Measurements from ENCODE around the gene SEPTIN10.

Gene SEPTIN10

GRCh38 chr2:109609352-109610024, 4.3 kb downstream of the SEPTIN10 start:
- Histone ChIP-seq H2BK5ac (ENCODE audit: low read length) (no peak overlapping the region), H3K23ac (ENCODE audit: low read depth, low read length, poor library complexity) (no peak overlapping the region), H2BK120ac (ENCODE audit: low read depth, low read length) (no peak overlapping the region), H3K14ac (ENCODE audit: low read length) (no peak overlapping the region), H3K4me1 (ENCODE audit: control insufficient read depth in 2 of 2, insufficient read depth in 1 of 2, low read depth in 1 of 2, low read length in 2 of 2) (peaks cover 5 to 6% of the 10 kb centered on the region in 2 donors), H3K36me3 (replicated peaks in 1 of 2; ENCODE audit: control insufficient read depth in 2 of 2, insufficient read depth in 2 of 2, low read length in 2 of 2) (peaks cover 0 to 25% of the 10 kb centered on the region in 2 donors), H3K79me1 (ENCODE audit: low read depth, low read length) (peaks cover 2% of the 10 kb centered on the region), H3K4me3 (ENCODE audit: low read length in 2 of 2) (no peak overlapping the region), H2AFZ (ENCODE audit: low read length) (no peak overlapping the region), H4K8ac (ENCODE audit: low read depth, low read length) (no peak overlapping the region), H3K18ac (ENCODE audit: low read length) (no peak overlapping the region), H2BK12ac (ENCODE audit: low read length) (no peak overlapping the region), H3K4me2 (ENCODE audit: insufficient read depth, low read length, poor library complexity, severe bottlenecking) (no peak overlapping the region), H2BK15ac (ENCODE audit: low read length) (no peak overlapping the region), H3K9ac (ENCODE audit: low read depth, low read length, poor library complexity) (no peak overlapping the region), H3K27ac (replicated peaks; ENCODE audit: low read length) (no peak overlapping the region), H3K4ac (ENCODE audit: low read length) (no peak overlapping the region), H2AK5ac (ENCODE audit: low read depth, low read length) (no peak overlapping the region), H3K27me3 (ENCODE audit: control insufficient read depth in 3 of 3, insufficient read depth in 3 of 3, low read depth in 1 of 3, low read length in 3 of 3) (peaks cover 0 to under 1% (median 0%) of the 10 kb centered on the region in 3 experiments), H3K9me3 (replicated peaks in 1 of 2; ENCODE audit: control insufficient read depth in 2 of 2, insufficient read depth in 1 of 2, low read depth in 1 of 2, low read length in 2 of 2) (peaks cover 0 to 3% of the 10 kb centered on the region in 2 donors), H4K91ac (ENCODE audit: low read depth, low read length, poor library complexity) (no peak overlapping the region)
- DNase-seq (ENCODE audit: low spot score): no peak
- WGBS, 2 donors (ENCODE audit: extremely low coverage in 2 of 2, insufficient read length in 2 of 2, insufficient replicate concordance in 1 of 2): no CpG with 5 or more reads among the region's 8 CpGs

DNA sequence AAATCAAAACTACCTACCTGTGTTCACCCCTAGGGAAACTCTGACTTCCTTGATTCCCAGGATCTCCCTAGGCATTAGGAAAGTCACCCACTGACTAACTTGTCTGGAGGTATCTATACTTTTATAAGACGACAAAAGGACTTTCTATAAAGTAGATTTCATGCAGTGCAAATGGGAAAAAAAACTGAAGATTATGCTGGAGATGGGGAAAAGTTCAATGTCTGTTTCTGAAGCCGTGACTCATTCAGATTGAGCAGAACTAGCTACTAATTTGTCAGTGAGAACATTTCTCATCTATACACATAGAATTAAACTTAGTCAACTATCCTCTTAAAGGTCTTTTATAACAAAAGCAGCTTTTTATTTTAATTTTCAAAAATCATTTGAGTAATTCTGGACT, 6.0 kb downstream of the SEPTIN10 start:
- no peak overlapping the region for H2AK5ac ChIP-seq (ENCODE audit: low read depth, low read length)
- H2BK15ac ChIP-seq (ENCODE audit: low read length): no peak overlapping the region
- H2AFZ ChIP-seq (ENCODE audit: low read length): no peak overlapping the region
- H3K18ac ChIP-seq (ENCODE audit: low read length): no peak overlapping the region
- H3K4me3 ChIP-seq (ENCODE audit: low read length in 2 of 2): no peak overlapping the region
- H3K36me3 ChIP-seq (replicated peaks in 1 of 2; ENCODE audit: control insufficient read depth in 2 of 2, insufficient read depth in 2 of 2, low read length in 2 of 2): peaks cover 0 to 30% of the 10 kb centered on the region in 2 donors
- H3K4me2 ChIP-seq (ENCODE audit: insufficient read depth, low read length, poor library complexity, severe bottlenecking): no peak overlapping the region
- no peak overlapping the region for H3K27ac ChIP-seq (replicated peaks; ENCODE audit: low read length)
- H2BK5ac ChIP-seq (ENCODE audit: low read length): no peak overlapping the region
- no peak overlapping the region for H4K91ac ChIP-seq (ENCODE audit: low read depth, low read length, poor library complexity)
- no peak for DNase-seq (ENCODE audit: low spot score)
- no peak overlapping the region for H3K23ac ChIP-seq (ENCODE audit: low read depth, low read length, poor library complexity)
- H2BK120ac ChIP-seq (ENCODE audit: low read depth, low read length): no peak overlapping the region
- H3K9me3 ChIP-seq (replicated peaks in 1 of 2; ENCODE audit: control insufficient read depth in 2 of 2, insufficient read depth in 1 of 2, low read depth in 1 of 2, low read length in 2 of 2): peaks cover 0 to 3% of the 10 kb centered on the region in 2 donors
- WGBS, 2 donors (ENCODE audit: extremely low coverage in 2 of 2, insufficient read length in 2 of 2, insufficient replicate concordance in 1 of 2): no CpG with 5 or more reads among the region's 2 CpGs
- no peak overlapping the region for H2BK12ac ChIP-seq (ENCODE audit: low read length)
- H3K79me1 ChIP-seq (ENCODE audit: low read depth, low read length): peaks cover 2% of the 10 kb centered on the region
- H3K4me1 ChIP-seq (ENCODE audit: control insufficient read depth in 2 of 2, insufficient read depth in 1 of 2, low read depth in 1 of 2, low read length in 2 of 2): peaks cover 5 to 6% of the 10 kb centered on the region in 2 donors
- no peak overlapping the region for H3K4ac ChIP-seq (ENCODE audit: low read length)
- no peak overlapping the region for H4K8ac ChIP-seq (ENCODE audit: low read depth, low read length)
- H3K9ac ChIP-seq (ENCODE audit: low read depth, low read length, poor library complexity): no peak overlapping the region
- H3K27me3 ChIP-seq (ENCODE audit: control insufficient read depth in 3 of 3, insufficient read depth in 3 of 3, low read depth in 1 of 3, low read length in 3 of 3): no peaks in the 10 kb centered on the region
- H3K14ac ChIP-seq (ENCODE audit: low read length): no peak overlapping the region

- H4K91ac ChIP-seq (ENCODE audit: low read depth, low read length, poor library complexity): no peak overlapping the region
- H2AFZ ChIP-seq (ENCODE audit: low read length): no peak overlapping the region
- no peak overlapping the region for H3K18ac ChIP-seq (ENCODE audit: low read length)
- H4K8ac ChIP-seq (ENCODE audit: low read depth, low read length): no peak overlapping the region
- H3K36me3 ChIP-seq (replicated peaks in 1 of 2; ENCODE audit: control insufficient read depth in 2 of 2, insufficient read depth in 2 of 2, low read length in 2 of 2): peaks cover 0 to 38% of the 10 kb centered on the region in 2 donors
- peaks cover 0 to 8% of the 10 kb centered on the region in 2 donors for H3K9me3 ChIP-seq (replicated peaks in 1 of 2; ENCODE audit: control insufficient read depth in 2 of 2, insufficient read depth in 1 of 2, low read depth in 1 of 2, low read length in 2 of 2)
- H3K27me3 ChIP-seq (ENCODE audit: control insufficient read depth in 3 of 3, insufficient read depth in 3 of 3, low read depth in 1 of 3, low read length in 3 of 3): no peaks in the 10 kb centered on the region
- H2BK5ac ChIP-seq (ENCODE audit: low read length): no peak overlapping the region
- no peak overlapping the region for H2AK5ac ChIP-seq (ENCODE audit: low read depth, low read length)
- H3K27ac ChIP-seq (replicated peaks; ENCODE audit: low read length): no peak overlapping the region
- no peak overlapping the region for H2BK12ac ChIP-seq (ENCODE audit: low read length)
- no peak for DNase-seq (ENCODE audit: low spot score)
- no peak overlapping the region for H3K14ac ChIP-seq (ENCODE audit: low read length)
- peaks cover 4% of the 10 kb centered on the region in 2 donors for H3K4me1 ChIP-seq (ENCODE audit: control insufficient read depth in 2 of 2, insufficient read depth in 1 of 2, low read depth in 1 of 2, low read length in 2 of 2)
- no CpG with 5 or more reads among the region's 5 CpGs for WGBS, 2 donors (ENCODE audit: extremely low coverage in 2 of 2, insufficient read length in 2 of 2, insufficient replicate concordance in 1 of 2)
- no peak overlapping the region for H3K9ac ChIP-seq (ENCODE audit: low read depth, low read length, poor library complexity)
- H3K23ac ChIP-seq (ENCODE audit: low read depth, low read length, poor library complexity): no peak overlapping the region
- no peak overlapping the region for H3K4me3 ChIP-seq (ENCODE audit: low read length in 2 of 2)
- no peak overlapping the region for H3K4ac ChIP-seq (ENCODE audit: low read length)
- H2BK120ac ChIP-seq (ENCODE audit: low read depth, low read length): no peak overlapping the region
- no peaks in the 10 kb centered on the region for H3K79me1 ChIP-seq (ENCODE audit: low read depth, low read length)
- no peak overlapping the region for H3K4me2 ChIP-seq (ENCODE audit: insufficient read depth, low read length, poor library complexity, severe bottlenecking)
- no peak overlapping the region for H2BK15ac ChIP-seq (ENCODE audit: low read length)
Measured at GRCh38 chr2:109604597-109604996, 9.2 kb downstream of the SEPTIN10 start.

- Histone ChIP-seq H2BK12ac (ENCODE audit: low read length) (no peak overlapping the region), H4K8ac (ENCODE audit: low read depth, low read length) (no peak overlapping the region), H3K36me3 (replicated peaks in 1 of 2; ENCODE audit: control insufficient read depth in 2 of 2, insufficient read depth in 2 of 2, low read length in 2 of 2) (peaks cover 0 to 40% of the 10 kb centered on the region in 2 donors), H3K27ac (replicated peaks; ENCODE audit: low read length) (no peak overlapping the region), H3K27me3 (ENCODE audit: control insufficient read depth in 3 of 3, insufficient read depth in 3 of 3, low read depth in 1 of 3, low read length in 3 of 3) (no peaks in the 10 kb centered on the region), H3K4me3 (ENCODE audit: low read length in 2 of 2) (no peak overlapping the region), H3K4ac (ENCODE audit: low read length) (no peak overlapping the region), H3K79me1 (ENCODE audit: low read depth, low read length) (no peaks in the 10 kb centered on the region), H3K9me3 (replicated peaks in 1 of 2; ENCODE audit: control insufficient read depth in 2 of 2, insufficient read depth in 1 of 2, low read depth in 1 of 2, low read length in 2 of 2) (peaks cover 0 to 8% of the 10 kb centered on the region in 2 donors), H2BK120ac (ENCODE audit: low read depth, low read length) (no peak overlapping the region), H3K4me2 (ENCODE audit: insufficient read depth, low read length, poor library complexity, severe bottlenecking) (no peak overlapping the region), H2AFZ (ENCODE audit: low read length) (no peak overlapping the region), H3K23ac (ENCODE audit: low read depth, low read length, poor library complexity) (no peak overlapping the region), H4K91ac (ENCODE audit: low read depth, low read length, poor library complexity) (no peak overlapping the region), H3K9ac (ENCODE audit: low read depth, low read length, poor library complexity) (no peak overlapping the region), H2BK5ac (ENCODE audit: low read length) (no peak overlapping the region), H3K18ac (ENCODE audit: low read length) (no peak overlapping the region), H2AK5ac (ENCODE audit: low read depth, low read length) (no peak overlapping the region), H2BK15ac (ENCODE audit: low read length) (no peak overlapping the region), H3K14ac (ENCODE audit: low read length) (no peak overlapping the region), H3K4me1 (ENCODE audit: control insufficient read depth in 2 of 2, insufficient read depth in 1 of 2, low read depth in 1 of 2, low read length in 2 of 2) (peaks cover 0 to 4% of the 10 kb centered on the region in 2 donors)
- no peak for DNase-seq (ENCODE audit: low spot score)
- no CpG with 5 or more reads among the region's 3 CpGs for WGBS, 2 donors (ENCODE audit: extremely low coverage in 2 of 2, insufficient read length in 2 of 2, insufficient replicate concordance in 1 of 2)
Measured at GRCh38 chr2:109602617-109603188, 11.1 kb downstream of the SEPTIN10 start.
